ENCODE measurements around the gene NMT2. TPM values are rescaled to one million over a fixed set of nuclear protein-coding genes. Genes with fewer than 3 reads are reported as not detected.

The NMT2 gene
- polyA plus RNA-seq, 1 donor from 2014 or later, result 24.6 TPM

DNA sequence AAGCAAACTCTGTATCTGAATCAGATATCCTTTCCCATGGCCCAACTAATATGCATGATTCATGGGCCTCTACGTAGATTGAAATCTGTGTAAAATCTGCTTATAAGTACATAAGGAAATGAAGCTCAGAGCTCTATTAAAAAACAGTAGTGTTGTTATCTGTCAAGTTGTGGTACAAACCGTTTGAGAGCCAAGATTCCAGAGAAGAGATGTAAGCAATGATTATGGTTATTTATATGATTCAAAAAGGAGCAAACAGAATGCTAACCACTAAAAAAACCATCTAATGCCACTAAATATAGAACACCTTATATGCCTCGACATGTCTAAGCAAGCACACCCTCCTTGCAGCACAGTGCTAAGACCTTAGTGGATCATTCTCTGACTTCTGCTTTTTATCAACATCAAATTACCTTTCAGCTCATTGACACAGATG lies 44.7 kb downstream of the NMT2 start:
- Histone ChIP-seq H3K27ac (ENCODE audit: low read length) (no peak overlapping the region), H4K20me1 (ENCODE audit: insufficient read depth) (no peaks in the 10 kb centered on the region), H3K36me3 (ENCODE audit: insufficient read depth, low read length) (no peaks in the 10 kb centered on the region), H3K9me3 (ENCODE audit: low read length) (no peaks in the 10 kb centered on the region), H3K27me3 (ENCODE audit: insufficient read depth, low read depth, low read length) (no peaks in the 10 kb centered on the region), H3K4me2 (ENCODE audit: low read length) (no peak overlapping the region), H3K4me3 (ENCODE audit: low read length) (no peak overlapping the region), H3K9ac (ENCODE audit: low read length) (no peak overlapping the region), H3K9me2 (ENCODE audit: insufficient read depth, low read length) (no peaks in the 10 kb centered on the region), H2AFZ (ENCODE audit: low read depth, low read length) (no peak overlapping the region), H3F3A (ENCODE audit: insufficient read depth, low read length, poor library complexity, severe bottlenecking) (no peaks in the 10 kb centered on the region), H3K79me2 (replicated peaks; ENCODE audit: insufficient read depth, low read length) (no peaks in the 10 kb centered on the region)
- TF ChIP-seq RAD21 (conservative IDR thresholded peaks at IDR 0.05), result no peak
- TF ChIP-seq TAF1 (IDR thresholded peaks at IDR 0.05; ENCODE audit: low read depth), result no peak
- TF ChIP-seq EP300 (conservative IDR thresholded peaks at IDR 0.05; ENCODE audit: poor library complexity, severe bottlenecking), result no peak
- TF ChIP-seq EZH2 (IDR thresholded peaks at IDR 0.05; ENCODE audit: borderline replicate concordance, insufficient read depth, low read length, poor library complexity, severe bottlenecking), result no peak
- no peak for TF ChIP-seq SMC3 (conservative IDR thresholded peaks at IDR 0.05; ENCODE audit: poor library complexity)
- no peak for TF ChIP-seq CTCF (IDR thresholded peaks at IDR 0.05; ENCODE audit: poor library complexity, severe bottlenecking)
- no peak for TF ChIP-seq POLR2AphosphoS5 (IDR thresholded peaks at IDR 0.05)

GRCh38 chr10:15122477-15123030 lies 45.9 kb downstream of the NMT2 start:
- no peaks in the 10 kb centered on the region for H3F3A ChIP-seq (ENCODE audit: insufficient read depth, low read length, poor library complexity, severe bottlenecking)

More at GRCh38 chr10:15122477-15123030, 45.9 kb downstream of the NMT2 start:
- Histone ChIP-seq H3K9me3 (ENCODE audit: low read length) (no peaks in the 10 kb centered on the region), H4K20me1 (ENCODE audit: insufficient read depth) (no peaks in the 10 kb centered on the region), H2AFZ (ENCODE audit: low read depth, low read length) (no peak overlapping the region), H3K27me3 (ENCODE audit: insufficient read depth, low read depth, low read length) (no peaks in the 10 kb centered on the region), H3K79me2 (replicated peaks; ENCODE audit: insufficient read depth, low read length) (no peaks in the 10 kb centered on the region), H3K9me2 (ENCODE audit: insufficient read depth, low read length) (no peaks in the 10 kb centered on the region), H3K36me3 (ENCODE audit: insufficient read depth, low read length) (peaks cover 2% of the 10 kb centered on the region), H3K4me2 (ENCODE audit: low read length) (no peak overlapping the region), H3K9ac (ENCODE audit: low read length) (no peak overlapping the region), H3K4me3 (ENCODE audit: low read length) (no peak overlapping the region), H3K27ac (ENCODE audit: low read length) (no peak overlapping the region)
- TF ChIP-seq RAD21 (conservative IDR thresholded peaks at IDR 0.05), result no peak
- TF ChIP-seq, protein P1, sequence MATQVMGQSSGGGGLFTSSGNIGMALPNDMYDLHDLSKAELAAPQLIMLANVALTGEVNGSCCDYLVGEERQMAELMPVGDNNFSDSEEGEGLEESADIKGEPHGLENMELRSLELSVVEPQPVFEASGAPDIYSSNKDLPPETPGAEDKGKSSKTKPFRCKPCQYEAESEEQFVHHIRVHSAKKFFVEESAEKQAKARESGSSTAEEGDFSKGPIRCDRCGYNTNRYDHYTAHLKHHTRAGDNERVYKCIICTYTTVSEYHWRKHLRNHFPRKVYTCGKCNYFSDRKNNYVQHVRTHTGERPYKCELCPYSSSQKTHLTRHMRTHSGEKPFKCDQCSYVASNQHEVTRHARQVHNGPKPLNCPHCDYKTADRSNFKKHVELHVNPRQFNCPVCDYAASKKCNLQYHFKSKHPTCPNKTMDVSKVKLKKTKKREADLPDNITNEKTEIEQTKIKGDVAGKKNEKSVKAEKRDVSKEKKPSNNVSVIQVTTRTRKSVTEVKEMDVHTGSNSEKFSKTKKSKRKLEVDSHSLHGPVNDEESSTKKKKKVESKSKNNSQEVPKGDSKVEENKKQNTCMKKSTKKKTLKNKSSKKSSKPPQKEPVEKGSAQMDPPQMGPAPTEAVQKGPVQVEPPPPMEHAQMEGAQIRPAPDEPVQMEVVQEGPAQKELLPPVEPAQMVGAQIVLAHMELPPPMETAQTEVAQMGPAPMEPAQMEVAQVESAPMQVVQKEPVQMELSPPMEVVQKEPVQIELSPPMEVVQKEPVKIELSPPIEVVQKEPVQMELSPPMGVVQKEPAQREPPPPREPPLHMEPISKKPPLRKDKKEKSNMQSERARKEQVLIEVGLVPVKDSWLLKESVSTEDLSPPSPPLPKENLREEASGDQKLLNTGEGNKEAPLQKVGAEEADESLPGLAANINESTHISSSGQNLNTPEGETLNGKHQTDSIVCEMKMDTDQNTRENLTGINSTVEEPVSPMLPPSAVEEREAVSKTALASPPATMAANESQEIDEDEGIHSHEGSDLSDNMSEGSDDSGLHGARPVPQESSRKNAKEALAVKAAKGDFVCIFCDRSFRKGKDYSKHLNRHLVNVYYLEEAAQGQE (IDR thresholded peaks at IDR 0.05; ENCODE audit: borderline replicate concordance), result no peak
- TF ChIP-seq POLR2AphosphoS5 (IDR thresholded peaks at IDR 0.05), result no peak
- TF ChIP-seq EZH2 (IDR thresholded peaks at IDR 0.05; ENCODE audit: borderline replicate concordance, insufficient read depth, low read length, poor library complexity, severe bottlenecking), result no peak
- no peak for TF ChIP-seq EP300 (conservative IDR thresholded peaks at IDR 0.05; ENCODE audit: poor library complexity, severe bottlenecking)
- no peak for TF ChIP-seq CTCF (IDR thresholded peaks at IDR 0.05; ENCODE audit: poor library complexity, severe bottlenecking)
- no peak for TF ChIP-seq TAF1 (IDR thresholded peaks at IDR 0.05; ENCODE audit: low read depth)
